ENCODE results near the gene FYB1. TPM values are rescaled to one million over a fixed set of nuclear protein-coding genes. Genes with fewer than 3 reads are reported as not detected.

Gene FYB1
- total RNA-seq, 1 donor from 2014 or later = 0.11 TPM

GRCh38 chr5:39254671-39255070 is 35.3 kb upstream of the FYB1 start:
- H3K9ac ChIP-seq (ENCODE audit: low read length) = no peak overlapping the region
- no peaks in the 10 kb centered on the region for H3K36me3 Mint-ChIP-seq (ENCODE audit: low read depth, unreplicated experiment)
- FAIRE-seq (no peak), DNase-seq (ENCODE audit: low read depth) (no peak)
- H3K4me2 ChIP-seq (ENCODE audit: low read length) = no peak overlapping the region
- H3K79me2 ChIP-seq (ENCODE audit: insufficient read depth, low read length) = no peaks in the 10 kb centered on the region
- no peaks in the 10 kb centered on the region for H3K36me3 ChIP-seq (ENCODE audit: insufficient read depth, low read length)
- peaks cover 7% of the 10 kb centered on the region for H3K9me3 Mint-ChIP-seq (ENCODE audit: unreplicated experiment)
- H3K27me3 ChIP-seq (ENCODE audit: insufficient read depth, low read length) = no peaks in the 10 kb centered on the region
- H3K4me1 Mint-ChIP-seq (ENCODE audit: low read depth, unreplicated experiment) = peaks cover 10% of the 10 kb centered on the region
- peaks cover 3% of the 10 kb centered on the region for H3K4me1 ChIP-seq (ENCODE audit: insufficient read depth, low read length)
- H3K9me3 ChIP-seq (ENCODE audit: insufficient read depth, low read depth, low read length) = no peaks in the 10 kb centered on the region
- H2AFZ ChIP-seq (ENCODE audit: low read depth, low read length) = no peak overlapping the region
- no peak overlapping the region for H3K4me3 ChIP-seq (ENCODE audit: insufficient read depth, low read depth, low read length)
- no peaks in the 10 kb centered on the region for H4K20me1 ChIP-seq (ENCODE audit: insufficient read depth, low read length)
- TF ChIP-seq CTCF (IDR thresholded peaks at IDR 0.05; ENCODE audit: insufficient read depth, low read depth, low read length) (no peak), EZH2 (IDR thresholded peaks at IDR 0.05; ENCODE audit: insufficient read depth, low read length) (no peak)
- no peak overlapping the region for H3K27ac Mint-ChIP-seq (ENCODE audit: unreplicated experiment)
- H3K27me3 Mint-ChIP-seq (ENCODE audit: low read depth, unreplicated experiment) = no peaks in the 10 kb centered on the region
- H3K4me3 Mint-ChIP-seq (ENCODE audit: unreplicated experiment) = no peak overlapping the region
- H3K27ac ChIP-seq (ENCODE audit: low read depth, low read length) = no peak overlapping the region

GRCh38 chr5:39253196-39253595 is 33.8 kb upstream of the FYB1 start:
- no peak for FAIRE-seq

More at GRCh38 chr5:39253196-39253595, 33.8 kb upstream of the FYB1 start:
- Histone ChIP-seq H3K36me3 (ENCODE audit: insufficient read depth, low read length) (no peaks in the 10 kb centered on the region), H3K4me1 (ENCODE audit: insufficient read depth, low read length) (peaks cover 3% of the 10 kb centered on the region), H3K4me2 (ENCODE audit: low read length) (no peak overlapping the region), H4K20me1 (ENCODE audit: insufficient read depth, low read length) (no peaks in the 10 kb centered on the region), H3K27me3 (ENCODE audit: insufficient read depth, low read length) (no peaks in the 10 kb centered on the region), H3K4me3 (ENCODE audit: insufficient read depth, low read depth, low read length) (no peak overlapping the region), H2AFZ (ENCODE audit: low read depth, low read length) (no peak overlapping the region), H3K9me3 (ENCODE audit: insufficient read depth, low read depth, low read length) (no peaks in the 10 kb centered on the region), H3K9ac (ENCODE audit: low read length) (no peak overlapping the region), H3K79me2 (ENCODE audit: insufficient read depth, low read length) (no peaks in the 10 kb centered on the region), H3K27ac (ENCODE audit: low read depth, low read length) (no peak overlapping the region)
- TF ChIP-seq EZH2 (IDR thresholded peaks at IDR 0.05; ENCODE audit: insufficient read depth, low read length) (no peak), CTCF (IDR thresholded peaks at IDR 0.05; ENCODE audit: insufficient read depth, low read depth, low read length) (no peak)
- Mint-ChIP-seq H3K27me3 (ENCODE audit: low read depth, unreplicated experiment) (no peaks in the 10 kb centered on the region), H3K27ac (ENCODE audit: unreplicated experiment) (no peak overlapping the region), H3K36me3 (ENCODE audit: low read depth, unreplicated experiment) (no peaks in the 10 kb centered on the region), H3K4me3 (ENCODE audit: unreplicated experiment) (no peak overlapping the region), H3K4me1 (ENCODE audit: low read depth, unreplicated experiment) (peaks cover 10% of the 10 kb centered on the region), H3K9me3 (ENCODE audit: unreplicated experiment) (peaks cover 7% of the 10 kb centered on the region)
- DNase-seq (ENCODE audit: low read depth) = no peak
